ENCODE results near the gene PSMA6. TPM values are rescaled to one million over a fixed set of nuclear protein-coding genes. Genes with fewer than 3 reads are reported as not detected.
A peak's percentile ranks its signal among the peaks of the same experiment; 100 is the strongest.
"Not testable (repeated sequence)": the region's sequence is repeated elsewhere in the genome, so short reads cannot be mapped to it uniquely, and the experiment has no call there.

The PSMA6 gene
- total RNA-seq, 1 experiment from 2014 or later = 221 TPM

- no peak for DNase-seq (ENCODE audit: low read depth)
Observed at GRCh38 chr14:35319509-35319908, 27.3 kb downstream of the PSMA6 start.

GRCh38 chr14:35320472-35320871 is 28.3 kb downstream of the PSMA6 start:
- no peak for DNase-seq (ENCODE audit: low read depth)

- DNase-seq (ENCODE audit: low read depth) = no peak
Observed at GRCh38 chr14:35326375-35326774, 34.2 kb downstream of the PSMA6 start.

- DNase-seq (ENCODE audit: low read depth) = peak; percentile 16
Observed at GRCh38 chr14:35331605-35332516, 39.7 kb downstream of the PSMA6 start.

GRCh38 chr14:35332517-35333263 is 40.5 kb downstream of the PSMA6 start:
- DNase-seq (ENCODE audit: low read depth) = peak; percentile 30

- DNase-seq (ENCODE audit: low read depth) = no peak
Observed at GRCh38 chr14:35333264-35333730, 41.1 kb downstream of the PSMA6 start.

- DNase-seq (ENCODE audit: low read depth) = no peak
Observed at GRCh38 chr14:35333797-35334743, 41.9 kb downstream of the PSMA6 start.

- peak; percentile 18 for DNase-seq (ENCODE audit: low read depth)
Observed at GRCh38 chr14:35335388-35336092, 43.4 kb downstream of the PSMA6 start.

- DNase-seq (ENCODE audit: low read depth) = not testable (repeated sequence)
Observed at GRCh38 chr14:35336171-35336493, 44.0 kb downstream of the PSMA6 start.

- DNase-seq (ENCODE audit: low read depth) = peak; percentile 69
Observed at GRCh38 chr14:35336494-35337268, 44.5 kb downstream of the PSMA6 start.

GRCh38 chr14:35337269-35338255 is 45.4 kb downstream of the PSMA6 start:
- DNase-seq (ENCODE audit: low read depth) = no peak

GRCh38 chr14:35338731-35339405 is 46.7 kb downstream of the PSMA6 start:
- no peak for DNase-seq (ENCODE audit: low read depth)

- DNase-seq (ENCODE audit: low read depth) = no peak
Observed at GRCh38 chr14:35339761-35340406, 47.7 kb downstream of the PSMA6 start.

GRCh38 chr14:35340616-35341453 is 48.7 kb downstream of the PSMA6 start:
- no peak for DNase-seq (ENCODE audit: low read depth)

- no peak for DNase-seq (ENCODE audit: low read depth)
Observed at GRCh38 chr14:35341454-35341750, 49.2 kb downstream of the PSMA6 start.

GRCh38 chr14:35341751-35342488 is 49.7 kb downstream of the PSMA6 start:
- DNase-seq (ENCODE audit: low read depth) = peak; percentile 93
